CD4-positive, alpha-beta T cell treated with Interferon alpha-2 for 1 hour (primary cell): ENCODE results near the gene CORO2A.
A peak's percentile ranks its signal among the peaks of the same experiment; 100 is the strongest.
"Not testable (repeated sequence)": the region's sequence is repeated elsewhere in the genome, so short reads cannot be mapped to it uniquely, and the experiment has no call there.

Experiments
- DNase-seq, 2 donors: peaks; one replicate each; pipeline ENCODE4 v3.0.0-alpha.2; 2020 to 2022

CORO2A gene

GRCh38 chr9:98136489-98136888 lies 55.9 kb downstream of the CORO2A start:
- DNase-seq = no peak

DNA sequence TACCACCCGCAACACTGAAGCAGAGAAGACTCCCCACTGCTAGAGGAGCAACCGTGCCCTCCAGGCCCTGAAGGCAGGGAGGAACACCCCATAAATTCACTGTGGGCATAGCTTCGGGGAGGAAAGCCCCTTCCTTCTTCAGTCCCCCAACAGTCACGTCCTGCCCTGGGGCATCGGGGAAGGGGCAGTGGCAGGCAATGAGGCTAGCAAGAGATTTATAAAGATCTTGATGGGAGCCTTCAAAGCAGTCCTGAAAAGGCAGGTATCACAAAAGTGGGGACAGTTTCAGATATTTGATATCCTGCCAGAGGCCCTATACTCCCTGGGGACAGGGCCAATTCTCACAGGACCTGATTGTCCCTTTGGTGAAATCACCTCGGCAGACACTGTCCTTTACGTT lies 56.5 kb downstream of the CORO2A start:
- DNase-seq = no peak

- no peak for DNase-seq
Measured at GRCh38 chr9:98135558-98135934, 56.9 kb downstream of the CORO2A start.

GRCh38 chr9:98134702-98135557 lies 57.5 kb downstream of the CORO2A start:
- no peak for DNase-seq

- no peak for DNase-seq
Measured at GRCh38 chr9:98132806-98133631, 59.4 kb downstream of the CORO2A start.

GRCh38 chr9:98132158-98132557 lies 60.3 kb downstream of the CORO2A start:
- DNase-seq = no peak

- no peak for DNase-seq
Measured at GRCh38 chr9:98130576-98131228, 61.7 kb downstream of the CORO2A start.

DNA sequence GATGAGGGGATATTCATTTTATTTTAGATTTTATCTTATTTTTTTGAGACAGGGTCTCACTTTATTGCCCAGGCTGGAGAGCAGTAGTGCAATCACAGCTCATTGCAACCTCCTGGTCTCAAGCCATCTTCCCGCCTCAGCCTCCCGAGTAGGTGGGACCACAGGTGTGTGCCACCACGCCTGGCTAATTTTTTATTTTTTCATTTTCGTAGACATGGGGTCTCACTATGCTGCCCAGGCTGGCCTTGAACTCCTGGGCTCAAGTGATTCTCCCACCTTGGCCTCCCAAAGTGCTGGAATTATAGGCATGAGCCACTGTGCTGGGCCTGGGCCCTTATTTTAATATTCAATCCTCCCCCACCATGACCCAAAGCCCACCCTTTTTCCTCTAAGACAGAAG lies 62.4 kb downstream of the CORO2A start:
- not testable (repeated sequence) for DNase-seq

- DNase-seq = peak in 1 of 2 donors; percentile 68
Measured at GRCh38 chr9:98129451-98129881, 63.0 kb downstream of the CORO2A start.

DNA sequence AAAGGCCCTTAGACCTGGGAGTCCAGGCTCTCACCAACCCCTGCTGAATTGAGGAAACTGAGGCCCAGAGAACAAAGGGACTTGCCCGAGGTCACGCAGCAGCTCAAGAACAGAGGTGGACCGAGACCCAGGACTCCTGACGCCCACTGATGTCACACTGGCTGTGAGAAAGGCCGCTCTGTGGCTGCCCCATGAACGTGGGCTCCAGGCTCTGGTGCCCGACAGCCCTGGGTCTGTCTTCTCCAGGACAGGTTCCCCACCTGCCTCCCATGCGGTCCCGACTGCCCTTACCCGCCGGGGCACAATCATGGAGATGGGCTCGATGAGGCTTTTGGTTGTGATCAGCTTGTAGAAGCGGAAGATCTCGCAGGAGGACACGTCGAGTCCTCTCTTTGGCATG lies 64.1 kb downstream of the CORO2A start:
- DNase-seq = no peak

- no peak for DNase-seq
Measured at GRCh38 chr9:98127226-98127625, 65.2 kb downstream of the CORO2A start.

DNA sequence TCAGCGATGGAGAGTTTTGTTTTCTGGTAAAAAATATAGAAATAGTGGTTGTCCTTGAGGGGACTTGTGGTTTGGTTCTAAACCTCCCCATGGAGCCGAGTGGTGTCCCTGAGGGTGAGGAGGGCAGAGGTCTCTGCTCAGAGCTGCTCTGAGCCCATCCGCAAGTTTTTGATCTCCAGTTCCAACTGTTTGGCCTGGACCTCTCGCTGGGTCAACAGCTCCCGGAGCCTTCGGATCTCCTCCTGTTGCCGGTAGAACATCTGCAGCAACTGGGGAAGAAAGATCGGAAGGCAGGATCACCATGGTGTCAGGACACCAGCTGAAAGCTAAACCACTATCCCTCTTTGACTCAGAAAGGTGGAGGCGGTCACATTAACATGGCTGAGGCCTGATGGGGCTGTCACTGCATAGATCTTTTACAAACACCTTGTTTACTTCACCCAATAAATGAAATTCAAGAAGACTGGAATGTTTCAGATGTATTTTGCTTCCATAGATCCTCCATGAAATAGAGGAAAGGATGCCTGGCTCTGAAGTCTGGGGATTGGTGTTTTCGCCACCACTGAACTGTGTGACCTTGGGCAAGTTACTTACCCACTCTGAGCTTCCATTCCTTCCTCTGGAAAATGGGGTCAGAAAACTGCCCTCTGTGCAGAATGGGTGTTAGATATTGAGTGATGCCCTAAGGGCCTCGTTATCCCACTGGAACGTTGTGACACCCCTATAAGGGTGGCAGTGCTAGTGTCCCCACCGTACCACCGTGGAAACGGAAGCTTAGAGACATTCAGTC lies 67.6 kb downstream of the CORO2A start:
- DNase-seq = no peak

DNA sequence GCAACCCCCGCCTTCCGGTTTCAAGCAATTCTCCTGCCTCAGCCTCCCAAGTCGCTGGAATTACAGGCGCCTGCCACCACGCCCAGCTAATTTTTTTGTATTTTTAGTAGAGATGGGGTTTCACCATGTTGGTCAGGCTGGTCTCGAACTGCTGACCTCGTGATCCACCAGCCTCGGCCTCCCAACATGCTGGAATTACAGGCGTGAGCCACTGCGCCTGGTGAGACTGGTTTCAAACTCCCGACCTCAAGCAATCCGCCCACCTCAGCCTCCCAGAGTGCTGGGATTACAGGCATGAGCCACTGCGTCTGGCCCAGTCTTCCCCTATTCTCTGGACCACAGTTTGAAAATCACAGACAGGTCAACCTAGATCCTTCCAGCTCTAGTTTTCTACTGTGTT lies 68.3 kb downstream of the CORO2A start:
- not testable (repeated sequence) for DNase-seq

GRCh38 chr9:98121058-98121457 lies 71.4 kb downstream of the CORO2A start:
- peak in 1 of 2 donors; percentile 46 for DNase-seq

DNA sequence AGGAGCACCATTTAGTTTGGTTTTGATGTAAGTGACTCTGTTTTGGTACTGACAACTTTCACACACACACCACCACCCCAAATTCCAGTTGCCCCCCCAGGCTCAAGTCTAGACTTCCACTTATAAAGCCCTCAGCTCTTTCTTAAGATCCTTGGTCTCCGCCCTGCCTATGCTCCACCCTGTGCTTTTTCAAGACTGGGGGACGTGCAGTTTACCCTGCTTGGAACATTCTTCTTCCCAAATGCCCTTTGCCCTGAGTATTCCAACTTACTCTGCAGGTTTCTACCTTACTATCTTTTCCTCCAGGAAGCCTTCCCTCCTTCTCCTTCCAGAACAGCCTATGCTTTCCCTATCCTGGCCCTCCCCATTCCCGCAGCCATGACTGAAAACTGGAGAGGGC lies 72.0 kb downstream of the CORO2A start:
- DNase-seq = no peak

DNA sequence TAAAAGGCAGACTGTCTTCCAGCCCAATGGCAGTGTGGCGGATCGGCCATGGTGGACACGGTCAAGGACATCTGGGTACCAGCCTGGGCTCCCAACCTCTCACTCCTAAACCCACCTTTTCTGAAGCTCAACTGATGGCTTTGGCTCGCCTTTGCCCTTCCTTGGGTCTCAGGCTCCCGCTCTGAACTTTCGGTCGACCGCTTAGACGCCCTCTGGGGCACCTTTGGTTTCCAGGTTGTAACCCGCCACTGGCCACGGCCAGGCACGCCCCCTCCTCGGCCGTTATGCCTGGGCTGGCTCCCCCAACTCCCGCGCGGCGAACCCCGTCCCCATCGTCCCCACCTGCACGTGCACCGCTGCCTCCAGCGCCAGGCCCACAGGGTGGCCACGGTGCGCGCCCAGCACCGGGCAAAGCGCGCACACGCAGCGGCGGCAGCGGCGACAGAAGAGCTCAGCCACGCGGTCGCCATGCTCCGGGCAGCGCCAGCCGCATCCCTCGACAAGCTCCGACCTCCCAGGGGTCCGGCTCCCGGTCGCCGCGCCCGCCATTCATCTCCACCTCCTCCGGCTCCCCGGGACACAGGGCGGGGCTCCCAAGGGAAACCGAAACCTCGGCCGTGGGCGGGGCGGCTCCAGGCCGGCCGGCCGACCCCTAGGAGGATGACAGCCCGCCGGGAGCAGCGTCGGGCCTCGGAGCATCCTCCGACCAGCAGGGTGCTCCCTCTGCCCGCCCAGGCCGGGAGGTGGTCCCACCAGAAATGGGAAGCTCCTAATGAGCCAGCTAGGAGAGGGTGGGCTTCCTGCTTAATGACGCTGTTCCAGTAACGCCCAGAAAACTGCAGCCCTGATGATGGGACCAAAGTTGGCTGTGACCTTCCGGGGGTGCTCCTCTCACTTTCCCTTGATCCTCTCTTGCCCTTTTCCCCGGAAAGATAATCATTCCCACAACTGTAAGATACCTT lies 73.5 kb downstream of the CORO2A start, which contains the start of gene TRIM14:
Gene TRIM14 (minus strand): TSS at position 583 of the 962 bp plus-strand sequence. CDS start 34 bp downstream, at position 549.
- DNase-seq = peak; percentile 72 to 82

GRCh38 chr9:98117984-98118639 lies 74.3 kb downstream of the CORO2A start:
- peak; percentile 62 to 78 for DNase-seq

DNA sequence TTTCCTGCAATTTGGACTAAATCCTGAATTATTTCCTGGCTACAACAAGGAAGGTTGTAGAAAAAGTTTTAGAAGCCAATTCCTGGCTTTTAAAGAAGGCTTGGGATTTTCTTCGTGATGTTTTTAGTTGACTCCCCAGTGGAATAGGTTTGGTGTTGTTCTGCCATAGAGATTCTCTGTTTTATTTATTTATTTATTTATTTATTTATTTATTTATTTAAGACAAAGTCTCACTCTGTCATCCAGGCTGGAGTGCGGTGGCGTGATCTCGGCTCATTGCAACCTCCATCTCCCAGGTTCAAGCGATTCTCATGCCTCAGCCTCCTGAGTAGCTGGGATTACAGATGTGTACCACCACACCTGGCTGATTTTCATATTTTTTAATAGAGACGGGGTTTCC lies 75.3 kb downstream of the CORO2A start:
- DNase-seq = not testable (repeated sequence)

GRCh38 chr9:98109052-98109451 lies 83.4 kb downstream of the CORO2A start:
- DNase-seq = no peak

DNA sequence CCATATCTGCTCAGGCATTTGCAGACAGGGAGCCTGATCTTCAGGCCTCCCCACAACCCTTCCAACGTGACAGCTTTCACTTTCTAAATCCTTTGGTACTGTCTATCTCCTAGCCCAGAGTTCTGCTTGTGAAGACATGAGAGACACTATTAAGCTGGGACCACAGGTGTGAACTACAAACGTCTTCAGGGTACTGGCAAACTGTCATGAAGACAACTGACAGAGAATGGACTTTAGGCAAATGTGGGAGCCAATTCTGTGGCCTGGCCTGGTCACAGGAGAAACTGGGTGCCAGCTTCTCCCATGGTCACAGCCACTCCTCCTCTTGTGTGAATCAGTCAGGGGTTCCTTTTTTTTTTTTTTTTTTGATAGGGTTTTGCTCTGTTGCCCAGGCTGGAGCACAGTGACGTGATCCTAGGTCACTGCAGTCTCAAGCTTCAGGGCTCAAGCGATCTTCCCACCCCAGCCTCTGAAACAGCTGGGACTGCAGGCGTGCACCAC lies 83.9 kb downstream of the CORO2A start:
- peak; percentile 57 to 72 for DNase-seq
